Heart left ventricle (tissue), 16 donors: ENCODE measurements around the gene ELK3. TPM values are rescaled to one million over a fixed set of nuclear protein-coding genes. Genes with fewer than 3 reads are reported as not detected.

Experiments used
- ATAC-seq, 4 donors: fragments of 200-7000 bp; cut with Tn5 transposase; one replicate each; pipeline ENCODE4 v1.9.1; 2020 to 2022; ENCODE audit warnings: moderate library complexity in 4 of 4, mild to moderate bottlenecking in 3 of 4, moderate number of reproducible peaks in 1 of 4
- DNase-seq, 5 donors: peaks; one replicate each; pipeline ENCODE4 v3.0.0-alpha.2; 2020
- H3K27ac ChIP-seq, 12 donors: fragments of 200-600 bp; sonication (generic) in 4 of 12; one replicate each; pipeline versions ENCODE4 v1.5.0 to v1.8.0; 2016 to 2022; ENCODE audit warnings: mild to moderate bottlenecking in 2 of 12
- H3K27me3 ChIP-seq, 9 donors: fragments of 200-600 bp; sonication (generic) in 2 of 9; one replicate each; pipeline versions ENCODE4 v1.5.1 to v1.8.0; 2016 to 2022; ENCODE audit warnings: mild to moderate bottlenecking in 3 of 9
- H3K36me3 ChIP-seq, 9 donors: fragments of 200-600 bp; sonication (generic) in 2 of 9; one replicate each; pipeline versions ENCODE4 v1.5.0 to v1.8.0; 2018 to 2022; ENCODE audit warnings: mild to moderate bottlenecking in 2 of 9
- H3K4me1 ChIP-seq, 12 donors: fragments of 200-600 bp; sonication (generic) in 4 of 12; one replicate each; pipeline versions ENCODE4 v1.5.0 to v1.8.0; 2016 to 2022; ENCODE audit warnings: mild to moderate bottlenecking in 3 of 12
- H3K4me3 ChIP-seq, 12 donors: fragments of 200-600 bp; sonication (generic) in 4 of 12; one replicate each; pipeline versions ENCODE4 v1.5.0 to v1.8.0; 2017 to 2022; ENCODE audit warnings: mild to moderate bottlenecking in 9 of 12, moderate library complexity in 4 of 12
- H3K9me3 ChIP-seq, 12 donors: fragments of 200-600 bp; sonication (generic) in 4 of 12; one replicate each; pipeline versions ENCODE4 v1.5.0 to v1.8.0; 2016 to 2022; ENCODE audit warnings: mild to moderate bottlenecking in 1 of 12
- CTCF ChIP-seq, 12 donors: fragments of 200-600 bp; sonication (generic) in 4 of 12; IDR thresholded peaks; one replicate each; pipeline versions ENCODE4 v1.5.0 to v1.8.0; 2018 to 2022; ENCODE audit warnings: antibody characterized with exemption in 12 of 12, mild to moderate bottlenecking in 5 of 12
- POLR2A ChIP-seq, 2 donors: fragments of 450-650 bp; IDR thresholded peaks; one replicate each; pipeline ENCODE4 v1.6.1; 2017; ENCODE audit warnings: antibody characterized with exemption in 2 of 2, mild to moderate bottlenecking in 2 of 2, moderate library complexity in 2 of 2
- WGBS, 4 donors: extraction: QIAGEN DNeasy Blood & Tissue Kit in 2 of 4; methylation state at CpG; one replicate each; pipeline versions ENCODE4 v1.1.5 to v1.1.7; 2013 to 2018; 5-methylcytosine and 5-hydroxymethylcytosine counted together
- intact Hi-C, 10 donors: fragments of 100-400 bp; cut with DNase I; formaldehyde crosslinking; loops; one replicate each; pipeline versions ENCODE4 v1.11.1 to v1.14.2; 2022
- polyA plus RNA-seq, 2 donors: library from polyadenylated mRNA; stranded (reverse); fragments of 200-250 nt; gene quantifications; one replicate each; pipeline ENCODE4 v1.2.3, GENCODE V29; 2013
- total RNA-seq, 9 donors: library from RNA; depleted of rRNA in 2 of 9; stranded (reverse); fragments of >200 nt in 2 of 9; fragmentation: NEBNext Ultra II Directional in 3 of 9; extraction: Animal tissue kit (Norgen Biotek cat#: 25700) in 3 of 9; gene quantifications; one replicate each; pipeline versions ENCODE4 v1.1.0 to v1.2.4, GENCODE V29; 2016 to 2023
- donor health status: ischemic (EF 13 %, LVEDD 7.1; RV severe dilation, severe dysfunction).
- donor health status: healthy with polysubstance abuse.
- donor health status: DM: no; HTN: yes; CAD: no.
- donor health status: DM: no; HTN: no; CAD: no.
- donor health status: ischemic (EF 25% LVEDD 6.9; RV normal size, moderate dysfunction).
- donor health status: ischemic (EF 25% LVEDD 5.7; RV mildly dilated, moderate dysfunction).
- donor health status: healthy.
- donor health status: DM: yes; HTN: yes; CAD: no.
- donor health status: ischemic (EF 35%, LVEDD 5.7; RV mildly dilated, moderate dysfunction).
- donor health status: nonischemic (EF 11% LVEDD 7.7; RV severe dilation, severe dysfunction).
- donor health status: DM: yes; HTN: yes; CAD: no.
- donor health status: PGD.
- donor health status: ischemic (EF 29% LVEDD 5.4; RV normal size, mild dysfunction).
- donor health status: nonischemic (EF 23%, LVEDD 6.1; RV moderate dilation, normal function).

ELK3 gene
- total and polyA plus RNA-seq, 11 donors = 5.7 to 42.3 (median 18.6) TPM

- DNase-seq = no peak
- no peaks in the 10 kb centered on the region for H3K36me3 ChIP-seq
- peak overlapping the region in 11 of 12 donors; percentile 5 to 81 (median 52) for H3K27ac ChIP-seq
- peaks cover 0 to 88% (median 51%) of the 10 kb centered on the region in 12 donors for H3K4me1 ChIP-seq
- no peak for TF ChIP-seq POLR2A (IDR thresholded peaks at IDR 0.05)
- TF ChIP-seq CTCF (IDR thresholded peaks at IDR 0.05) = no peak
- no peaks in the 10 kb centered on the region for H3K27me3 ChIP-seq
- H3K9me3 ChIP-seq = peaks cover 0 to 7% (median 0%) of the 10 kb centered on the region in 12 donors
- intact Hi-C loops = loop anchor here in 4 of 10 donors (5.0 kb wide), 3 partner anchors 40 to 310 kb away; no protein-coding TSS in a partner anchor
- no peak for ATAC-seq
- H3K4me3 ChIP-seq = no peak overlapping the region
- 69 to 79% (median 72%) methylated on average over 4 of the region's 4 CpGs for WGBS, 4 donors
Observed at GRCh38 chr12:96206936-96207662, 12.9 kb downstream of the ELK3 start.

- WGBS, 4 donors = 47 to 65% (median 51%) methylated on average over 2 of the region's 2 CpGs
- Histone ChIP-seq H3K27ac (peak overlapping the region in 11 of 12 donors; percentile 16 to 81 (median 67)), H3K36me3 (no peaks in the 10 kb centered on the region), H3K4me3 (peak overlapping the region in 2 of 12 donors; percentile 11 to 14), H3K27me3 (no peaks in the 10 kb centered on the region), H3K4me1 (peaks cover 0 to 96% (median 60%) of the 10 kb centered on the region in 12 donors), H3K9me3 (peaks cover 0 to 7% (median 0%) of the 10 kb centered on the region in 12 donors)
- intact Hi-C loops = loop anchor here in 4 of 10 donors (5.0 kb wide), 3 partner anchors 41 to 309 kb away; no protein-coding TSS in a partner anchor
- no peak for TF ChIP-seq POLR2A (IDR thresholded peaks at IDR 0.05)
- ATAC-seq (peak in 1 of 4 donors; percentile 18), DNase-seq (no peak)
Observed at GRCh38 chr12:96208346-96208745, 14.2 kb downstream of the ELK3 start.

GRCh38 chr12:96208801-96209549 lies 14.8 kb downstream of the ELK3 start:
- Histone ChIP-seq H3K27me3 (no peaks in the 10 kb centered on the region), H3K27ac (peak overlapping the region in 10 of 12 donors; percentile 16 to 81 (median 72)), H3K4me1 (peaks cover 0 to 96% (median 63%) of the 10 kb centered on the region in 12 donors), H3K36me3 (peaks cover 0 to 2% (median 0%) of the 10 kb centered on the region in 9 donors), H3K4me3 (peak overlapping the region in 2 of 12 donors; percentile 11 to 14), H3K9me3 (peaks cover 0 to 7% (median 0%) of the 10 kb centered on the region in 12 donors)
- intact Hi-C loops = loop anchor here in 5 of 10 donors (1.0 to 5.0 kb wide), 4 partner anchors 42 to 308 kb away; no protein-coding TSS in a partner anchor
- peak; percentile 44 to 81 (median 63) for ATAC-seq
- no peak for DNase-seq
- TF ChIP-seq CTCF (IDR thresholded peaks at IDR 0.05) = peak in 9 of 12 donors; percentile 10 to 45 (median 36)
- TF ChIP-seq POLR2A (IDR thresholded peaks at IDR 0.05) = no peak
- 38 to 49% (median 47%) methylated on average over 10 of the region's 10 CpGs for WGBS, 4 donors

- TF ChIP-seq POLR2A (IDR thresholded peaks at IDR 0.05) = no peak
- no peak for TF ChIP-seq CTCF (IDR thresholded peaks at IDR 0.05)
Observed at GRCh38 chr12:96210376-96211055, 16.3 kb downstream of the ELK3 start.

More at GRCh38 chr12:96210376-96211055, 16.3 kb downstream of the ELK3 start:
- Histone ChIP-seq H3K27me3 (no peaks in the 10 kb centered on the region), H3K9me3 (no peaks in the 10 kb centered on the region), H3K36me3 (peaks cover 0 to 10% (median 0%) of the 10 kb centered on the region in 9 donors), H3K27ac (peak overlapping the region in 11 of 12 donors; percentile 39 to 80 (median 70)), H3K4me1 (peaks cover 4 to 96% (median 68%) of the 10 kb centered on the region in 12 donors), H3K4me3 (no peak overlapping the region)
- 59 to 69% (median 62%) methylated on average over 19 of the region's 19 CpGs for WGBS, 4 donors
- ATAC-seq (peak in 2 of 4 donors; percentile 31 to 46), DNase-seq (no peak)
- intact Hi-C loops = loop anchor here in 8 of 10 donors (2.0 to 10.0 kb wide), 8 partner anchors 14 to 307 kb away; partner anchors contain the start of genes CDK17 (in 1 of the 8) and ELK3 (in 1 of the 8)
